HG03439 (cell line): ENCODE results near the gene STYXL2.

Source experiments
- ATAC-seq: cut with Tn5 transposase; IDR thresholded peaks from one replicate; pipeline ENCODE4 v1.9.1; 2021; ENCODE audit warnings: mild to moderate bottlenecking, moderate library complexity; ENCODE audit not compliant: unreplicated experiment

The STYXL2 gene

DNA sequence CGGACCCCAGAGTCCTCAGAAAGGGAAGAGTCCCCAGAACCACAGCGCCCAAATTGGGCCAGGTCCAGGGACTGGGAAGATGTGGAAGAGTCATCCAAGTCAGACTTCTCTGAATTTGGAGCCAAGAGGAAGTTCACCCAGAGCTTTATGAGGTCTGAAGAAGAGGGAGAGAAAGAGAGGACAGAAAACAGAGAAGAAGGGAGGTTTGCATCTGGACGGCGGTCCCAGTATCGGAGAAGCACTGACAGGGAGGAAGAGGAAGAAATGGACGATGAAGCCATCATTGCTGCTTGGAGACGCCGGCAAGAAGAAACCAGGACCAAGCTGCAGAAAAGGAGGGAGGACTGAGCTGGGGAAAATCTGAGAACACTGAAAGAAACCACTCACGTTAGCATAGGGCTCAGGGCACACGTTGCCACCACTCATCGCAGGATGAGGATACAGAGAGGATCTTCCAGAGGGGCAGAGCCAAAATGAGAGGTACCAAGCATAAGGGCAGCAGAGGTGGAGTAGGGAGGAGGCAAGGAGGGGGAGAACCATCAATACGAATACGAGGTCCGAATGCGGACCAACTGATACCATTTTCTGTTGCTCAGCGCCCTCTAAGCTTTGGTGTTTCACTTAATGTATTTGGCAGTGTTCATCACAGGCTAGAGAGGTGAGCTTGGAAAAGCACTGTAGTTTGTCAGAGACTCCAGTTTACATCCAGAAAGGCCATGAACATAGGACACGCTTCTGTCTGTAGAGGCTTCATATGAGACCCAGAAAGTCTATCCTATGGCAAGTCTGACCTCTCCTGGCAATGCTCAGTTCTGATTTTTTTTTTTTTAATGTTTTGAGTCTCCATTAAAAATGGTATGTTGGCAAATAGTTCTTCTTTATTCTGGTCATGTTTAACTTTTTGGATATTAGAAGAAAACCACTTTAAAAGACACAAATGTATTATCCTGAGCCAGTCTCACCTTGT lies 34.7 kb downstream of the STYXL2 start:
- ATAC-seq, result no peak

DNA sequence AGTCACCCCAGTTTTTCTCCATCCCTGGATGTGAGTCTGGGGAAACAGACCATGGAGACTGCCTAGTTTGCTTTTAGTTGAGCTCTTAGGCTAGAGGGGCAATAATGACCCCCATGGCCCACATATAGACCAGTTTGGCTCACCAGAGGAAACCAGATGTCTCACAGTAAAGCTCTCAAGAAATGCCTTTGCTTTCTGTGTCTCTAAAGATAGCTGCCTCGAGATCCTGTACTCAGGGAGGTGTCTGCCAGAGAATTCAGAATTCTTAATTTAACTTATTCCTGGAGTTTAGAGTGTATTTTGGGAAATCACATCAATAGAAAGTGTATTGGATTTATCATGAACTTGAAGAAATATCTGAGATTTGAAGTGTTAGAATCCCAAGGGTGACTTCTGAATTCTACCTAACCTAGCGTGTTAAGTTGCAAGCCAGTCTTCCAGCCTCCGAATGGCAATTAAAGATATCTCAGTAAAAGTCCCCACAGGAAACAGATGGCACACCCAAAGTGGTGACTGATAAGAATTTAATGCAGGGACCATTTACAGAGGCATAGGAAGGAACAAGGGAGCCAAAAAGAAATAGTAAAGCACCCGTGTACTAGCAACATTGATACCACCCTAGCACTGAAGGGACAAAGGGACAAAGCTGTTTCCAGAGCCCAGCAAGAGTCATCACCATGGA lies 37.1 kb downstream of the STYXL2 start:
- no peak for ATAC-seq

DNA sequence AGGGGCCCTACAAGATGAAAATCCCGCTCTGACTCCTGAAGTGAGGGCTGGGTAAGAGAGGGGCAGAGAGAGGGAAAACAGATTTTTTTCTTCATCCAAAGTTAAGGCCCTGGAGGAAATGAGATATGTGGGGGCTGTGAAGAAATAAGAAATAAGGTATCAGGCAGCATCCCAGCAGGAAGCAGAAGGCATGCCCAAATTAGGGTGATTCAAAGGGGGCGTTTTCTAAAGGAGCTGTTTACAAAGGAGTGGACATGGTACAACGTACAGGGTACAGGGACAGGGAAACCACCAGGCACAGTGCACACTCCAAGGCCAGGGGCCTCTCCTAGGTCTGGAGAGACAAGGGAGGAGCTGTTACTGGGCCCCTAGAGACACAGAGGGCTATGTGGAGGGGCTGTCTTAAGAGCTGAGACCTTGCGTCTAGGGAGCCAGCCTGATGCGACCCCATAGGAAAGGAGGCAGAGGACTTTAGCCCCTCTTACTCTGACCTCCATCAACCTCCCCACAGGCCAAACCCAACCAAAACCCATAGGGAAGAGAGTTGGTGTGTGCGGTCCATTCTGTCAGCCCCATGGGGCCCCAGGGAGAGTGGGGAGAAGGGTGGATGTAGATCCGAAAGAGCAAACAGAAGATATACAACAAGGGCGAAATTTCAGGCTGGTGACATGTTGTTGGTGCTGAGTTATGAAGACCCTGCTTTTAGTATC lies 38.6 kb downstream of the STYXL2 start:
- no peak for ATAC-seq

DNA sequence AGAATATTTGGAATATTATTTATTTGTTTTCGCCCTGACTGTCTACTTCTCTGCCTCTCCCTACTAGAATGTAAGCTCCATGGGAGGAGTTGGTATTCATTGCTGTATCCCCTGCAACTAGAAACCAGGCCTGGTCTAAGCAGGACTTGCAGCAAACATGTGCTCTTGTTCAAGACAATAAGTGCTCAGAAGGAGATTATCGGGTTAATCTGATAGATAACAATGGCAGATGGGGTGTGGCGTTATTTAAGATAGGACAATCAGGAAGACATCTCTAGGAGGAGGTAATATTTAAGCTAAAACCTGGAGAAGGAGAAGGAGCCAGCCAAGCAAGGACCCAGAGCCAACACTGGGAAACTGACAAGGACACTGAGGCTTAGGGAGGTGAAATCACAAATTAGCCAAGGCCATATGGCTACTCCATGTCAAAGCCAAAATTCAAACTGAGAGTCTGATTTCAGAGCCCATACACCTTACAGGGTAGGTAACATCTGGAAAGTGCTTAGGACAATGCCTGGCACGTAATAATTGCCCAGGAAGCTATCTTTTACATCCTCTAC lies 41.5 kb downstream of the STYXL2 start:
- no peak for ATAC-seq

- ATAC-seq, result no peak
These were observed 42.3 kb downstream of the STYXL2 start for GRCh38 chr1:167136191-167136614.

- ATAC-seq, result no peak
These were observed 42.9 kb downstream of the STYXL2 start for GRCh38 chr1:167136806-167137205.

- no peak for ATAC-seq
These were observed 43.5 kb downstream of the STYXL2 start for GRCh38 chr1:167137332-167137781.

DNA sequence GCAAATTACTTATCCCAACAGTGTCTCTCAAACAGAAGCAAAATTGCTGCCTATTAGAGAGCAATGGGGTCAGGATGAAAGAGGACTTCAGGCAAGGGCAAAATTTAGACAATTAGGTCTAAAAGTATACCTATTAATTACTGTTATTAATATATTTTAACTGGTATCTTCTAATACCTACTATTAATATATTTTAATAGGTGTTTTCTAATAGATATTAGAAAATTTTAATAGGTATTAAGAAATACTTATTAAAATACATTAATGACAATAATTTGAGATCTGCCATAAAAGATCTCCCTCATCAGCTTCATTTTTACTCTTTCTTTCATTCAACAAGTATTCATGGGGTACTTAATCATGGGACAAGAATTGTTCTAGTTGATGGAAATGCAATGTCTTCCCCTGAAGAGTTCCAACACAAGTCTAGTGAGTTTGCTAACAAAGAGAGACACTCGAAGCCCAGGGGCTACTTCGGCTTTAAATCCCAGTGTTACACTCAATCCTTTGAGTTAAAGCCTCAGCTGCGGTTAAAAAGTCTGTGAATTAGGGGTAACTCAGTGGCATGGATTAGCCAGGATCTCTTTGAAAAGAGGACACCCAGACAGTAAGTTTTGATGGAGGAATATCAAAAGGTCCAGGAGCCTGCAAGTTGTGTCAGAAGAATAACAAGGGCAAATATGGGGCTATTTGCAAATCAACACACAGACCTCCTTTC lies 44.1 kb downstream of the STYXL2 start:
- no peak for ATAC-seq

DNA sequence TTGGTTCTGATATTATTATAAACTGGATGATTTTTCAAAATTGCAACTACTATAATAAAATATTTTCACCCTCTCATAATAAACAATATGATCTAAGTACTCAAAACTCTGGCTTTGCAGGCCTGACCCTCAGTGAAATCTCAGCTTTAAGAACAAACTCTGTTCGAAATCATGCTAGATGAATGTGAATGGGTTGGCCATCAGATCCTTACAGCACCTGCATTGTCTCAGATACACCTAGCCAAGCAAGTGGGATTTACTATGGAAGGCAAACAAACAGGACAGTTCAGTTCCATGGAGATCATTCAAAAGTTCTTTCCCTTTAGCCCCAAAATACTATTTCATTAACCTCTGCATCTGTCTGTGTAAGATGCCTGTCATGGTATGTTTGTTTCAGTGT lies 44.8 kb downstream of the STYXL2 start:
- no peak for ATAC-seq

DNA sequence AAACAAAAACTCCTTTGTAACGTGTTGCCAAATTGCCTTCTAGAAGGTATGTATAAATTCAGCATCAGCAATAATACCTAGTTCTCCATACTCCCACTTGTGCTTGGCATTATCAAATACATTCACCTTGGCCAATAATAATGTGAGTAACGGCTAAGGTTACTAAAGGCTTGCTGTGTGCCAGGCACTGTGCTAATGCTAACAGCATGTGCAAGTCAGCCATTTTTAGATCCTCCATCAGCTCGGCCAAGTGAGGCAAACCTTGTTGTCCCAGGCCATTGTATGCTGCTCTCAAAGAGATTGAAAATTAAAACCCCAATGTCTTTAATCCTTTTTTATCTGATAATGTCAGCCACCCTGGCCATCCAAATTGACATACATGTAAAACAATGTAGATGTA lies 48.1 kb downstream of the STYXL2 start:
- ATAC-seq, result no peak
